Measurements from ENCODE around the gene HCN4.
A peak's percentile ranks its signal among the peaks of the same experiment; 100 is the strongest.
"Not testable (repeated sequence)": the region's sequence is repeated elsewhere in the genome, so short reads cannot be mapped to it uniquely, and the experiment has no call there.

Gene HCN4

GRCh38 chr15:73324496-73325170 lies 44.1 kb downstream of the HCN4 start:
- no peak for DNase-seq

- DNase-seq: no peak
Observed at GRCh38 chr15:73323956-73324355, 44.8 kb downstream of the HCN4 start.

- DNase-seq: no peak
Observed at GRCh38 chr15:73323374-73323955, 45.3 kb downstream of the HCN4 start.

GRCh38 chr15:73322665-73323373 lies 45.9 kb downstream of the HCN4 start:
- DNase-seq: no peak

- no peak for DNase-seq
Observed at GRCh38 chr15:73321496-73322450, 47.0 kb downstream of the HCN4 start.

GRCh38 chr15:73320619-73321180 lies 48.1 kb downstream of the HCN4 start:
- DNase-seq: no peak

GRCh38 chr15:73319460-73320245 lies 49.1 kb downstream of the HCN4 start:
- no peak for DNase-seq

GRCh38 chr15:73318463-73319351 lies 50.1 kb downstream of the HCN4 start:
- peak; percentile 31 for DNase-seq

GRCh38 chr15:73317651-73318462 lies 50.9 kb downstream of the HCN4 start:
- DNase-seq: no peak

- no peak for DNase-seq
Observed at GRCh38 chr15:73313861-73314260, 54.9 kb downstream of the HCN4 start.

GRCh38 chr15:73308305-73308704 lies 60.5 kb downstream of the HCN4 start:
- no peak for DNase-seq

GRCh38 chr15:73305331-73306211 lies 63.2 kb downstream of the HCN4 start:
- DNase-seq: peak; percentile 82

GRCh38 chr15:73303636-73304035 lies 65.1 kb downstream of the HCN4 start:
- no peak for DNase-seq

GRCh38 chr15:73300286-73300685 lies 68.5 kb downstream of the HCN4 start:
- DNase-seq: not testable (repeated sequence)

GRCh38 chr15:73298522-73299245 lies 70.1 kb downstream of the HCN4 start:
- DNase-seq: no peak

GRCh38 chr15:73296609-73297353 lies 72.0 kb downstream of the HCN4 start:
- DNase-seq: no peak

GRCh38 chr15:73295630-73296286 lies 73.0 kb downstream of the HCN4 start:
- DNase-seq: no peak
